K562 (cell line): ENCODE measurements around the gene STRA8. TPM values are rescaled to one million over a fixed set of nuclear protein-coding genes. Genes with fewer than 3 reads are reported as not detected.

ENCODE experiments used
- ATAC-seq: fragments of 200-7000 bp; cut with Tn5 transposase; 3 replicates; pipeline ENCODE4 v1.9.1; 2020; ENCODE audit warnings: moderate library complexity
- BruUV-seq: library from RNA; stranded (reverse); fragments of 400-500 nt; replicated peaks from 2 replicates; lab custom pipeline; 2021; lab: Mats Ljungman, UMichigan
- CTCF ChIA-PET: fragments of 300-600 bp; formaldehyde crosslinking; extraction: SDS; loops from one replicate; lab custom pipeline; 2021; ENCODE audit warnings: low intra/inter-chr PET ratio; lab: Yijun Ruan, JAX
- POLR2A ChIA-PET: fragments of 300-600, 350-650 bp; sonication (Branson Sonifier 250); formaldehyde crosslinking; extraction: SDS; loops from one replicate; lab custom pipeline; 2021; ENCODE audit warnings: antibody characterized with exemption, inconsistent platforms; lab: Yijun Ruan, JAX
- DNase-seq, 4 experiments: peaks; one replicate each; pipeline versions ENCODE4 v3.0.0 to v3.0.0-alpha.2; 2011 to 2018; ENCODE audit warnings: low spot score in 3 of 4, mixed read lengths in 3 of 4; ENCODE audit errors: extremely low read depth in 1 of 4
- FAIRE-seq: peaks from 2 replicates; lab custom pipeline; 2011; peaks lifted over from hg19 to GRCh38; lab: Jason Lieb, UNC
- H2AFZ ChIP-seq: 2 replicates; pipeline ENCODE4 v1.6.0; 2011; ENCODE audit warnings: low read depth, low read length, control low read depth, inconsistent platforms
- H3K27ac ChIP-seq: fragments of 200-600 bp; 3 replicates; pipeline ENCODE4 v1.8.0; 2011; ENCODE audit warnings: low read depth, mild to moderate bottlenecking, control low read depth, inconsistent platforms, low read length, moderate library complexity, mixed read lengths; ENCODE audit errors: extremely low read depth
- H3K27me3 ChIP-seq, 2 experiments: fragments of 300-600 bp in 1 of 2; 2 replicates in 1 of 2; 3 replicates in 1 of 2; pipeline versions ENCODE4 v1.6.0 to v1.8.0; 2011; ENCODE audit warnings: inconsistent platforms in 2 of 2, low read length in 2 of 2, mild to moderate bottlenecking in 1 of 2, mixed read lengths in 1 of 2, moderate library complexity in 1 of 2; ENCODE audit not compliant: control insufficient read depth in 2 of 2, insufficient read depth in 2 of 2
- H3K36me3 ChIP-seq: fragments of 300-600 bp; 3 replicates; pipeline ENCODE4 v1.8.0; 2011; ENCODE audit warnings: mild to moderate bottlenecking, low read length, inconsistent platforms; ENCODE audit not compliant: control insufficient read depth, insufficient read depth
- H3K4me1 ChIP-seq, 2 experiments: fragments of 200-600 bp in 1 of 2; replicated peaks in 1 of 2; 2 replicates in 1 of 2; 3 replicates in 1 of 2; pipeline versions ENCODE4 v1.5.1 to v1.8.0; 2011; ENCODE audit warnings: inconsistent platforms in 2 of 2, low read length in 2 of 2, mild to moderate bottlenecking in 1 of 2, mixed read lengths in 1 of 2, moderate library complexity in 1 of 2; ENCODE audit not compliant: control insufficient read depth in 2 of 2, insufficient read depth in 2 of 2
- H3K4me2 ChIP-seq: 2 replicates; pipeline ENCODE4 v1.6.1; 2011; ENCODE audit warnings: low read length, control low read depth, inconsistent platforms, mixed read lengths; ENCODE audit not compliant: insufficient read depth
- H3K4me3 ChIP-seq: fragments of 200-600 bp; sonication (generic), shearing (Covaris generic); 2 replicates; pipeline ENCODE4 v1.5.1; 2016; ENCODE audit warnings: control low read depth, inconsistent platforms
- H3K79me2 ChIP-seq: fragments of 200-600 bp; 3 replicates; pipeline ENCODE4 v1.8.0; 2011; ENCODE audit warnings: low read length, inconsistent platforms; ENCODE audit not compliant: control insufficient read depth, insufficient read depth
- H3K9ac ChIP-seq, 2 experiments: 2 replicates each; pipeline versions ENCODE4 v1.6.0 to v1.6.1; 2011; ENCODE audit warnings: low read depth in 2 of 2, low read length in 2 of 2, control low read depth in 1 of 2, inconsistent platforms in 1 of 2, mild to moderate bottlenecking in 1 of 2, mixed read lengths in 1 of 2; ENCODE audit not compliant: insufficient read depth in 1 of 2
- H3K9me1 ChIP-seq: one replicate; pipeline ENCODE4 v1.6.0; 2011; ENCODE audit warnings: inconsistent platforms, mild to moderate bottlenecking, low read length, moderate library complexity; ENCODE audit not compliant: control insufficient read depth, insufficient read depth
- H3K9me3 ChIP-seq: replicated peaks from 2 replicates; pipeline ENCODE4 v1.5.1; 2011; ENCODE audit warnings: low read depth, low read length, inconsistent platforms; ENCODE audit not compliant: control insufficient read depth, insufficient read depth
- H4K20me1 ChIP-seq: replicated peaks from 2 replicates; pipeline ENCODE4 v1.6.1; 2011; ENCODE audit warnings: low read length, inconsistent platforms, mixed read lengths; ENCODE audit not compliant: control insufficient read depth, insufficient read depth
- ZBTB43 ChIP-seq: sonication (generic); formaldehyde crosslinking; IDR thresholded peaks from 2 replicates; pipeline ENCODE4 v1.8.0; 2023; ENCODE audit warnings: mild to moderate bottlenecking, missing genetic modification reagents
- ZNF77 ChIP-seq: fragments of 250-450 bp; sonication (Bioruptor Pico); IDR thresholded peaks from 2 replicates; pipeline ENCODE4 v1.5.0; 2020
- WGBS: fragments of 100-300 bp; shearing (Covaris generic); methylation state at CpG from one replicate; pipeline ENCODE4 v1.1.6; 2016; ENCODE audit warnings: low coverage, mixed read lengths; ENCODE audit not compliant: insufficient coverage; ENCODE audit errors: missing lambda C conversion rate; 5-methylcytosine and 5-hydroxymethylcytosine counted together
- in situ Hi-C: fragments of 300-500 bp; cut with MboI; formaldehyde crosslinking; loops from 4 replicates; pipeline ENCODE4 v1.15.0; 2018; ENCODE audit warnings: inconsistent platforms, mixed read lengths
- intact Hi-C: fragments of 100-400 bp; cut with micrococcal nuclease; formaldehyde crosslinking; loops from 2 replicates; pipeline ENCODE4 v1.14.2; 2022
- polyA plus RNA-seq, 8 experiments: library from polyadenylated mRNA; depleted of rRNA in 4 of 8; stranded (reverse) in 5 of 8; unstranded in 3 of 8; fragments of >200 nt; fragmentation: Nextera tagmentation in 2 of 8; fragmentation: Illumina TruSeq in 1 of 8; extraction: Ambion mirVana in 2 of 8; extraction: Trizol in 1 of 8; gene quantifications; 2 replicates each; pipeline versions ENCODE4 v1.2.1 to v1.2.3, GENCODE V29; 2011 to 2014; ENCODE audit warnings: inconsistent platforms in 1 of 8, missing spikeins in 1 of 8
- total RNA-seq, 7 experiments: library from RNA; depleted of rRNA in 6 of 7; stranded (reverse); fragments of >200 nt in 6 of 7; fragmentation: Illumina TruSeq in 2 of 7; extraction: Trizol in 2 of 7; gene quantifications; 2 replicates each; pipeline versions ENCODE4 v1.2.1 to v1.2.3, GENCODE V29; 2011 to 2021; ENCODE audit warnings: low replicate concordance in 1 of 7
- TF ChIP-seq, protein P1 (sequence below), 3 experiments: IDR thresholded peaks in 2 of 3; conservative IDR thresholded peaks in 1 of 3; 2 replicates each; pipeline ENCODE4 v1.5.1; 2011 to 2012; ENCODE audit warnings: low read length in 3 of 3, mild to moderate bottlenecking in 3 of 3, control low read depth in 2 of 3, improper control_type of control experiment in 1 of 3, inconsistent platforms in 1 of 3, low read depth in 1 of 3, mixed read lengths in 1 of 3, moderate library complexity in 1 of 3; ENCODE audit not compliant: insufficient read depth in 2 of 3

The STRA8 gene
- total and polyA plus RNA-seq, 9 of the 15 experiments (the other 6 are each of a cell fraction or from before 2014, with no cell fraction given), result not detected

- intact Hi-C loops, result no loop called here
- Histone ChIP-seq H3K4me3 (no peak overlapping the region), H3K27ac (no peak overlapping the region), H3K9me3 (no peaks in the 10 kb centered on the region), H4K20me1 (no peaks in the 10 kb centered on the region), H3K9ac (no peak overlapping the region), H3K4me2 (no peak overlapping the region), H3K9me1 (no peaks in the 10 kb centered on the region), H3K79me2 (no peaks in the 10 kb centered on the region), H3K27me3 (no peaks in the 10 kb centered on the region), H3K36me3 (peaks cover 40% of the 10 kb centered on the region; the same call in 2 of the 3 replicates), H2AFZ (no peak overlapping the region), H3K4me1 (no peaks in the 10 kb centered on the region)
- 67% methylated on average over 4 of the region's 4 CpGs for WGBS
- POLR2A ChIA-PET, result interaction anchor here (1.4 kb wide), 1 partner anchor 11 kb away, joined by 5 read pairs; the partner anchor contains the start of gene WDR91
- no peak for ATAC-seq
- CTCF ChIA-PET, result no interaction called here
- in situ Hi-C loops, result no loop called here
- BruUV-seq, result no TSS peak
- no peak for FAIRE-seq
- TF ChIP-seq, protein P1, sequence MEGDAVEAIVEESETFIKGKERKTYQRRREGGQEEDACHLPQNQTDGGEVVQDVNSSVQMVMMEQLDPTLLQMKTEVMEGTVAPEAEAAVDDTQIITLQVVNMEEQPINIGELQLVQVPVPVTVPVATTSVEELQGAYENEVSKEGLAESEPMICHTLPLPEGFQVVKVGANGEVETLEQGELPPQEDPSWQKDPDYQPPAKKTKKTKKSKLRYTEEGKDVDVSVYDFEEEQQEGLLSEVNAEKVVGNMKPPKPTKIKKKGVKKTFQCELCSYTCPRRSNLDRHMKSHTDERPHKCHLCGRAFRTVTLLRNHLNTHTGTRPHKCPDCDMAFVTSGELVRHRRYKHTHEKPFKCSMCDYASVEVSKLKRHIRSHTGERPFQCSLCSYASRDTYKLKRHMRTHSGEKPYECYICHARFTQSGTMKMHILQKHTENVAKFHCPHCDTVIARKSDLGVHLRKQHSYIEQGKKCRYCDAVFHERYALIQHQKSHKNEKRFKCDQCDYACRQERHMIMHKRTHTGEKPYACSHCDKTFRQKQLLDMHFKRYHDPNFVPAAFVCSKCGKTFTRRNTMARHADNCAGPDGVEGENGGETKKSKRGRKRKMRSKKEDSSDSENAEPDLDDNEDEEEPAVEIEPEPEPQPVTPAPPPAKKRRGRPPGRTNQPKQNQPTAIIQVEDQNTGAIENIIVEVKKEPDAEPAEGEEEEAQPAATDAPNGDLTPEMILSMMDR (IDR thresholded peaks at IDR 0.05 in 2 of 3, conservative IDR thresholded peaks at IDR 0.05 in 1 of 3; ENCODE audit: insufficient read depth in 2 of 3, low read depth in 1 of 3, low read length in 3 of 3), result no peak
- TF ChIP-seq ZNF77 (CRISPR knock-in tag), result no peak
- TF ChIP-seq ZBTB43 (CRISPR knock-in tag), result no peak
- no peak for DNase-seq
Measured at GRCh38 chr7:135199439-135199838, 34.2 kb upstream of the STRA8 start.
